CD4-positive, alpha-beta T cell treated with Interleukin-17A for 4 hours (primary cell): Measurements from ENCODE around the gene TAF5.
"Not testable (repeated sequence)": the region's sequence is repeated elsewhere in the genome, so short reads cannot be mapped to it uniquely, and the experiment has no call there.

ENCODE experiments used
- DNase-seq: peaks from one replicate; pipeline ENCODE4 v3.0.0-alpha.2; 2020; ENCODE audit warnings: mixed read lengths

The TAF5 gene

DNA sequence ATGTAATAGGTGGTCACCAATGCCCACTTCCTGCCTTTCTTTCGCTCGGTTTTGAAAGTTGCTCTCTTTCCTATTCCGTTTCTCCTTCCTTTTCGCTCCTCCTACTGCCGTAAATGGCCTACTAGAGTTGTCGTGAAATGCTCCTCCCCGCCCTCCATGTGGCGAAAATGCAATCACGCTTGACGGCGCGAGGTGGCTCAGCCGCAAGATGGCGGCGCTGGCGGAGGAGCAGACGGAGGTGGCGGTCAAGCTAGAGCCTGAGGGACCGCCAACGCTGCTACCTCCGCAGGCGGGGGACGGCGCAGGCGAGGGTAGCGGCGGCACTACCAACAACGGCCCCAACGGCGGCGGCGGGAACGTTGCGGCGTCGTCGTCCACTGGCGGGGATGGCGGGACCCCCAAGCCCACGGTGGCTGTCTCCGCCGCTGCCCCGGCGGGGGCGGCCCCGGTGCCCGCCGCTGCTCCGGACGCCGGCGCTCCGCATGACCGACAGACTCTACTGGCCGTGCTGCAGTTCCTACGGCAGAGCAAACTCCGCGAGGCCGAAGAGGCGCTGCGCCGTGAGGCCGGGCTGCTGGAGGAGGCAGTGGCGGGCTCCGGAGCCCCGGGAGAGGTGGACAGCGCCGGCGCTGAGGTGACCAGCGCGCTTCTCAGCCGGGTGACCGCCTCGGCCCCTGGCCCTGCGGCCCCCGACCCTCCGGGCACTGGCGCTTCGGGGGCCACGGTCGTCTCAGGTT is at the start of gene TAF5:
TAF5 (plus strand) TSS at position 195 of the 737 bp plus-strand sequence; CDS start at position 209, 14 bp downstream.
- peak; percentile 90 for DNase-seq

DNA sequence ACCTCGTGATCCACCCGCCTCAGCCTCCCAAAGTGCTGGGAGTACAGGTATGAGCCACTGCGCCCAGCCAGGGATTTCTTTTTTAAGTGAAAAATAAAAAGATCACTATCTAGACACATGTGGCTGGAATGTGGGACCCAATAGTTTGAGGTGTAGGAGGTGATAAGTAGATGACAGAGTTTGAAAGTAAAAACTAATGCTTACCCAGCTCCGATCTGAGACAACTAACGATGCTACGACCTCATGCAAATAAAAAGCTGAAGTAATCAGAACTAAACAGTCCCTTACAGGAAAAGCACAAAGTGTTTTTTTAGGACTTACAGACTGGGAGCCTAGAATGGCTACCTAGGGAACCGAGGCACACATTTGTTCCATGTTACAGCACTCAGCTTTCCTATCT is 39.9 kb upstream of the TAF5 start:
- no peak for DNase-seq

DNA sequence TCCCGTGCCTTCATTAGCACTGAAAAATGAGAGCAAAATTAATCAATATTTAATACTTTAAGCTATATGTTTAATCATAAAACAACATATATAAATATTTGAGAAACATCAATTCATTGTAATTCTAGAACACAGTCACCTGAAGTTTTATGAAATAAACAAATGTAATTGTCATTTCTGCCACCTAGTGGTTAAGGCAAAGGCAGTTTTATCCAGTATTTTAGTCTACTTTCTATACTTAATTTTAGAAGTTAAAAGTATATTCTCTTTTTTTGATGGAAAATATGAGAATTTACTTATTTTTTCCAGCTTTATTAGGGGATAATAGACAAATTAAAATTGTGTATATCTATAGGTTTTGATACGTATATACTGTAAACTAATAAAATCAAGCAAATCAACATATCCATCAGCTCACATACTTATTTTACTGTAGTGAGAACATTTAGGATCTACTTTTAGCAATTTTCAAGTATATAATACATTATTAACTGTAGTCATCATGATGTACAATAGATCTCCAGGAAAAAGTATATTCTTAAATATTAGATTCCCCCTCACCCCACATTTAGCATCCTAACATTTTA is 33.7 kb upstream of the TAF5 start:
- DNase-seq, result no peak

DNA sequence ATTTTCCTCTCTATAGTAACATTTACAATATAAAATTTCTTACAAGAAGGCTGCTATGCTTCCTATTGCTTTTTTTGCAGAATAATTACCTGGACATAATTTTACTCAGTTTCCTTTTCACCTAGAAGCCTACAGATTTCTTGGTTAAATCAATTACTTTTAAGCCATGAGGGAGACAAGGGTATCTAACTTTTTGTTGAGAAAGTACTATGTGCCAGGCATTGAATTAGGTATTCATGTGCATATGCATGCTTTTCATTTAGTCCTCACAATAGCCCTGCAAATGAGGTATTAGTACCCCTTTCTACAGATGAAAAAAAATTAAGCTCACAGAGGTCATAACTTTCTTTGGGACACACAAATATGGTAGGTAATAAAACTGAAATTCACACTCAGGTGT is 33.2 kb upstream of the TAF5 start:
- DNase-seq, result no peak

DNA sequence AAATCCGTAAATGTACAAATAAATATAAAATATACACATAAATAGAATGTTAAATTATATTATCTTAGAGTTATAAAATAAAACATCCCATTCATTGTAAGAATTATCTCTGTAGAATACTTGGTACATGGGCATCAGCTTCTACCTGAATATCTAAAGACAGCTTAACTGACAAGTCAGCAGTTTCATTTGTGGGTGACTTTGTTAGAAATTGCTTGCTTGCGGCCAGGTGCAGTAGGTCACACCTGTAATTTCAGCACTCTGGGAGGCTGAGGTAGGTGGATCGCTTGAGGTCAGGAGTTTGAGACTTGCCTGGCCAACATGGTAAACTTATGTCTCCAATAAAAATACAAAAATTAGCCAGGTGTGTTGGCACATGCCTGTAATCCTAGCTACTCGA is 31.4 kb upstream of the TAF5 start:
- DNase-seq, result no peak

DNA sequence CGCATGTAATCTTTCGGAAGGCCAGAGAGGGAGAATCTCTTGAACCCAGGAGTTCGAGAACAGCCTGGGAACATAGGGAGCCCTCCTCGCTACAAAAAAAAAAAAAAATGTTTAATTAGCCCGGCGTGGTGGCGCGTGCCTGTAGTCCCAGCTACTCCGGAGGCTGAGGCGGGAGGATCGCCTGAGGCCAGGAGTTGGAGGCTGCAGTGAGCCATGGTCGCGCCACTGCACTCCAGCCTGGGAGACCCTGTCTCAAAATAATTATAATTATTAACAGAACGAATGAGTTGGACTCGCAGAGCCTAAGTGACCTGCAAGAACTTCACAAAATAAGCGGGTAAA is 17.6 kb upstream of the TAF5 start:
- no peak for DNase-seq

DNA sequence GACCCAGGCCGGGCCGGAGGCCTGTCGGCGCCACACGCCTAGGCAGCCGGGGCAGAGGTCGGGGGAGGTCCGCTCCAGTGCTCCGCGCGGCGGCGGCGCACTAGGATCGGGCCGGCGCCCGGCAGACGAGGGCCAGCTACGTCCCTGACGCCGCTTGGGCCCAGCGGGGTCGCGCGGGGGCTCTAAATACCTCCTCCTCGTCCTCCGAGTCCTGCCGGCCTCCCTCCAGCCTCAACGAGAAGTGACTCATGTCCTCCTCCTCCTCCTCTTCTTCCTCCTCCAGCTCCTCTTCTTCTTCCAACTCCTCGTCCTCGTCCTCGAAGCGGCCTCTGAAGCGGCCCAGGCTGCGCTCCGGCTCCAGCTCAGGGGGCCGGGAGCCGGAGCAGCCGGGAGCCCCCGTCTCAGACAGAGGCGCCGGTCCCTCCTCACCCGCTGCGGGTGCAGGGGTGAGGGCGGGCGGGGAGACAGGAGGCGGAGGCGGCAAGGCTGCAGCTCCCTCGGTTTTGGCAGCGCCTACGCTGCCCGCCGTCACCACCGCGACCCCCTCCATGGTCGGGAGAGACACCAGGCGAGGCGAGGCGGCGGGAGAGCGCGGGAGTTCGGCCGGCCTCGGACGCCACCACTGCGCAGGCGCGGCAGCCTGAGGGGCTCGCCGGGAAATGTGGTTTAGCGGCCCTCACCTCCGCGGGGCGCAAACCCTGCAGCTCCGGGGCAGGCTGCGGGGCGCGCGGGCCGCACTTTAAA is 17.1 kb upstream of the TAF5 start, which contains the start of gene PCGF6:
PCGF6 (minus strand) TSS at position 624 of the 744 bp plus-strand sequence; CDS start at position 550, 74 bp downstream.
- peak; percentile 78 for DNase-seq

DNA sequence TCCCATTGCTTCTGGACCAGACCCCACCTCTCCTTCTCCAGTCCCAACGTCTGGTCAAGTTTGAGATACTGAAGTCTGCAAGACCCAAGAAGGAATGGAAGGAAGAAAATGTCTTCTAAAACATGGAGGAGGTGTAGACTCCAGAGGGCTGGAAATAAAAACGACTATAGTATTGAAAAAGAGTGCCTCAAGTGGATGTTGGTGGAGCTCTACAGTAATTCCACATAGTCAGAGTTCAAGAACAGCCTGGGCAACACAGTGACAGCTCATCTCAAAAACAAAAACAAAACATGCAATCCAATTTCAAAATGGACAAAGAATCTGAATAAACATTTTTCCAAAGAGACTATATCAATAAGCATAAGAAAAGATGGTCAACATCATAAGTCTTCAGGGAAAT is 14.5 kb upstream of the TAF5 start:
- no peak for DNase-seq

DNA sequence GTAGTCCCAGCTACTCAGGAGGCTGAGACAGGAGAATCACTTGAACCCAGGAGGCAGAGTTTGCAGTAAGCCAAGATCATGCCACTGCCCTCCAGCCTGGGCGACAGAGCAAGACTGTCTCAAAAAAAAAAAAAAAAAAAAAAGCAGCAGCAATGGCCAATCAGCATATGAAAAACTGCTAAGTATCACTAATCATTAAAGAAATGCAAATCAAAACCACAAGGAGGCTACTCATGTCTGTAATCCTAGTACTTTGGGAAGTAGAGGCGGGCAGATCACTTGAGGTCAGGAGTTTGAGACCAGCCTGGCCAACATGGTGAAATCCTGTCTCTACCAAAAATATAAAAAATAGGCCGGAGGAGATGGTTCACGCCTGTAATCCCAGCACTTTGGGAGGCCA is 13.2 kb upstream of the TAF5 start:
- not testable (repeated sequence) for DNase-seq

DNA sequence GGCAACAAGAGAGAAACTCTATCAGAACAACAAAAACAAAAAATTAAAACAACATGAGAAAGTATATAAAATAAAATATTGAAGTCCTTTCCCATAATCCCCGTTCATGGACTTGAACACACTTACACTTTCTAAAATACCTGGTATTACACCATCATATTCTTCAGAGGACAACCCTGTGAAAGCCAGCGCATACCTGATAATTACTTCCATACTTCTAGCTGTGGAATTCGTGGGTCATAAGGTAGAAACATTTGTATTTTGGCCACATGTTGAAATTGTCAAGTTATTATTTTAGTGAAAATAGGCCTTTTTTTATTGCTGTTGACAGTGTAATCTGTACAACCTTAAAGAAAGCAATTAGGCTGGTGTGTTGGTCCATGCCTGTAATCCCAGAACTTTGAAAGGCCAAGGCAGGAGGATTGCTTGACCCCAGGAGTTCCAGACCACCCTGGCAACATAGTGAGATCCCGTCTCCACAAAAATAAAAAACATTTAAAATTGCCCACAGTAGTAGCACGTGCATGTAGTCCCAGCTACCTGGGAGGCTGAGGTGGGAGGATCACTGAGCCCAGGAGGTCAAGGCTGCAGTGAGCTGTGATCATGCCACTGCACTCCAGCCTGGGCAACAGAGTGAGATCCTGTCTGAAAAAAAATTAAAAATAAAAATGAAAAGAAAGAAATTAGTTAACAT is 11.7 kb upstream of the TAF5 start:
- no peak for DNase-seq

DNA sequence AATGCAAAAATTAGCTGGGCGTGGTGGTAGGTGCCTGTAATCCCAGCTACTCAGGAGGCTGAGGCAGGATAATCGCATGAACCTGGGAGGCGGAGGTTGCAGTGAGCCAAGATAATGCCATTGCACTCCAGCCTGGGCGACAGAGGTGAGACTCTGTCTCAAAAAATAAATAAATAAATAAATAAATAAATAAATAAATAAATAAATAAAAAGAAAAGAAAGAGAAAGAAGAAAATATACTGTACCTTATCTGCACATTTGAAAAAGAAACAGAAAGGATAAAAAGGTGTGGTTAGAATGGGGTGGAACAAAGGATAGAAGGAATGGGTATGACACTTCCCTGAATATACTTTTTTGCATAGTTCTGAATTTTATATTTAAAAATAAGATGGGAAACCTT is 8.3 kb upstream of the TAF5 start:
- not testable (repeated sequence) for DNase-seq

DNA sequence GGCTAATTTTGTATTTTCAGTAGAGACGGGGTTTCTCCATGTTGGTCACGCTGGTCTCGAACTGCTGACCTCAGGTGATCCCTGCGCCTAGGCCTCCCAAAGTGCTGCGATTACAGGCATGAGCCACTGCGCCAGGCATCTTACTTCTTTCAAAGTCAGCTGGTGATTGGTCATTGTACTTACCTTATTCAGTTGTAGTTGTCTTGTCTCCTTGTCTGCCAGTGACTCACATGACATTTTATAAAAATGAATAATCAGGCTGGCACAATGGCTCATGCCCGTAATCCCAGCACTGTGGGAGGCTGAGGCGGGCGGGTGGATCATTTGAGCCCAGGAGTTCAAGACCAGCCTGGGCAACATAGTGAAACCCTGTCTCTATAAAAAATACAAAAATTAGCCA is 7.0 kb upstream of the TAF5 start:
- not testable (repeated sequence) for DNase-seq

DNA sequence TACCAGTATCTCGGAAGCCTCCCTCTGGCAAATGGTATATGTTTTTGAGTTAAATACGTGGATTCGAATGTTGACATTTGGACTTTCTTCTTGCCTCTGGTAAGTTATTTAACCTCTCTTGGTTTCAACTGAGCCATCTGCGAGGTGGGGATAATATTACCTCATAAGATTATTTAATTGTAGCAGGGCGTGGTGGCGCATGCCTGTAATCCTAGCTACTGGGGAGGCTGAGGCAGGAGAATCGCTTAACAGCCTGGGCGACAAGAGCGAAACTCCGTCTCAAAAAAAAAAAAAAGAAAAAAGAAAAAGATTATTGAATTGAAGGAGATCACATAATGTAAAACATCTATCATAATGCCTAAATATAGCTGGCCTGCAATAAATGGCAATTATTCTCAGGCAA is 396 bp upstream of the TAF5 start:
- DNase-seq, result no peak

DNA sequence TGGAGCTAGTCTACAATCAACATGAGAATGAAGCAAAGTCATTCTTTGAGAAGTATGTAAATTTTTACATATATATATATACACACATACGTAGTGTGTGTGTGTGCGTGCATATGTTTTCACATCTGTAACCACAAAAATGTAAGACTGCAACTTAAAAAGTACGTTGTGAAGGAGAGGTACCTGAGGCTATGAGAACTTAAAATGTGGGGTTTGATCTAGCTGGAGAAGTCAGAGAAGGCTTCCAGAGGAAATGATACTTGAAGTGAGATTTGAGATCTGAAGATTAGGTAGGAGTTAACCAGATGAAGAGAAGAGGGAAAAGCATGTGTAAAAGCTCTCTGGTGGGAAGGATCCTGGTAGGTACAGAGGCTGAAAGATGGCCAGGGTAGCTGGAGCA is 5.8 kb downstream of the TAF5 start:
- no peak for DNase-seq

DNA sequence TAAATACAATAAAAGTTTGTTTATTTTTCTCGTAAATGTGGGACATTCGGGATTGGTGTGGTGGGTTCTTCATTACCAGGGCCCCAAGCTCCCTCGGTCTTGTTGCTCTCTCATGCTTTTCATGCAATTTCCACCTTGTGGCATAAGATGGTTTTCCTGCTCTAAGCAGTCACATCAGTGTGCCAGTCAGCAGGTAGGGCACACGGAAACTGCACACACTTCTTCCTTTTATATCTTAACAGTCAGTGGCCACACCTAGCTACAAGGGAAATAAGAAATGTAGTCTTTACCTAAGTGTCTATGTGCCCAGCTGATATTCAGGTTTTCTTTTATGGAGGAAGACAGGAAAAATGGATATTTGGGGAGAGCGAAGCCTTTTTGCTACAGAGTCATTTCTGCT is 6.5 kb downstream of the TAF5 start:
- DNase-seq, result no peak

DNA sequence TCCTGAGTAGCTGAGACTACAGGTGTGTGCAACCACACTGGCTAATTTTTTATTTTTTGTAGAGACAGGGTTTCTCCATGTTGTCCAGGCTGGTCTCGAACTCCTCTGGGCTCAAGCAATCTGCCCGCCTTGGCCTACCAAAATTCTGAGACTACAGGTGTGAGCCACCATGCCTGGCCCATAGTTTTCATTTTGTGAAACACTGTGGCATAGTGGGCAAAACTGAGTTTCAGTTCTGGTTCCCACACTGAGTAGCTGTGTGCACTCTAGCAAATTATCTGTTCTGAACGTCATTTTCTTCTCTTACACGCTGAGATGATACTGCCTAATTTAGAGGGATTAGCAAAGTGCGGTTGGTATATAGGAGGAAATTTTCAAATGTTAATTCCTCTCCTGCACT is 15.0 kb downstream of the TAF5 start:
- no peak for DNase-seq

DNA sequence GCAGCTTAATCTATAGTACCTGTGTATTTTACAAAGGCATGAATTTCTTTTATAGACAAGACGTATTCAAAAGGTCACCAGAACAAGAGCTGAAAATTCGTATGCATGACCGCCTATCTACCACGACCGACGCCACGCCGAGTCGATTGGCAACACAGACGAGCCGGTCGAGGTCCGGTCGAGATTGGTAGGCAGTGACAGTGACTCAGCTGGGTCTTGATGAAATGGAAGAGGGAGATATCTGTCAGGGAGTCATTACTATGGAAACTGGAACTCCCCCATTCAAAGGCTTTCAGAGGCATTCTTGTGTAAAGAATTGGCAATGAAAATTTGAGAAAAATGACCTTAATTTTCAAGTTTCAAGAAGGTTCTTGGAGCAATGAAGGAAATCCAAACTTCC is 26.4 kb downstream of the TAF5 start:
- no peak for DNase-seq

DNA sequence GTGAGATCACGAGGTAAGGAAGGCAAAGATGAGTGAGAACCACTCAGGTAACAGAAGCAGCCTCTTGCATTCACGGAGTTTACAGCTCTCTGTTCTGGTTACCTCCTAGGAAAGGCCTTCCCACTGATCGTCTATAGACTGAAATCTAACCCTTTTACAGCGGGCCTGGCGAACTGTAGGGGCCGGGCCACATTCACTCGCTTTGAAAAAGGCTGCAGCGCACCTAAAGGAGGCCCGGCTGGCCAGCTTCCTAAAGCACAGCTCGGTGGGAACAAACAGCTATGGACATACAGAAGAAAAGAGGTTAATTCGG is 27.9 kb downstream of the TAF5 start:
- DNase-seq, result no peak

DNA sequence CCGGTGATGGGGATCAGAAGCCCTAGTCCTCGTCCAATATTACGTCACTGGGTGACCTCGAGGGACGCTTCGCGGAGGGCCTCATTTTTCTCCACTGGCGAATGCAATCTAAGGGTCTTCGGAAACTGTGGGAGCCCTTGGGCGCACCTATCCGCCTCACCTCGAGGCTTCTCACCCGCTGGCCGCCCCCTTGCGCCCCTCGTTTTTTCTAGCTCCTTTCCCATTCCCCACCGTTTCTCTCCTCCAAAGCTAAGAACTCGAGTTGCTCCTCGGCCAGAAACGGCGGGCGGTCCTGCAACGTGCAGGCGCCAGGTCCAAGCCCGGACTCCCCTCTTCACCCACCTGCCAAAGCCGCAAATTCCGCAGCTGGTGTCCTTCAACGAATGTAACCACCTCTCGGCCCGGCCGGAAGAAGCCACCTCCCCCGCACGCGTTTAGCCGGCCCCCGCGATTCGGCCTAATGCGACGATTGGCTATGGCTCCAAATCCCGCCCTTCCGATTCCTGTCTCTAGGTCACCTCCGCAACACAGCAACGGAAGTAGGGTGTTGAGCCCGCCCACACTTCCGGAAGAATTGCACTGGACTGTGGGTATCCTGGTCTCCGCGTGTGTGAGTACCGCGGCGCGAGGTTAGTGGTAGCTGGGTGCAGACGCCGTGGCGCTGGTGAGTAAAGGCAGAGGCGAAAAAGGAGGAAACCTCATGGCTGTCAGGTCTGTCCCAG is 28.5 kb downstream of the TAF5 start, which contains the start of the genes ATP5MK and PDCD11:
ATP5MK (minus strand) TSS at position 409 of the 722 bp plus-strand sequence. CDS start 4,018 bp downstream, outside the sequence.
PDCD11 (plus strand) TSS at position 560 of the 722 bp plus-strand sequence. CDS start 1,801 bp downstream, outside the sequence.
- DNase-seq, result peak; percentile 96

DNA sequence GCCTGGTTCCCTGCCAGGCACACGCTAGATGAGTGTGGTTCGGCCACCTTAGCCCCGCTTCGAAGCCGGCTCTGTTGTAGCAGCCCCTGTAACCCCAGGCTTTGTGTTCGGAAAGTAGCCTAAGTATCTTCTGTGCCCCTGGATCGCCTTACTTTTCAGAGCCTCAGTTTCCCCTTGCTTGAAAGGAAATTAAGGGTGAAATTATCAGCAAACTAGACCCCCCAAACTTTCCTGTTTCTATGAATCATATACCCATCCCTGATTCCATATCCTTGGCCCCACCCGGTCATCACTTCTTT is 29.0 kb downstream of the TAF5 start:
- no peak for DNase-seq

DNA sequence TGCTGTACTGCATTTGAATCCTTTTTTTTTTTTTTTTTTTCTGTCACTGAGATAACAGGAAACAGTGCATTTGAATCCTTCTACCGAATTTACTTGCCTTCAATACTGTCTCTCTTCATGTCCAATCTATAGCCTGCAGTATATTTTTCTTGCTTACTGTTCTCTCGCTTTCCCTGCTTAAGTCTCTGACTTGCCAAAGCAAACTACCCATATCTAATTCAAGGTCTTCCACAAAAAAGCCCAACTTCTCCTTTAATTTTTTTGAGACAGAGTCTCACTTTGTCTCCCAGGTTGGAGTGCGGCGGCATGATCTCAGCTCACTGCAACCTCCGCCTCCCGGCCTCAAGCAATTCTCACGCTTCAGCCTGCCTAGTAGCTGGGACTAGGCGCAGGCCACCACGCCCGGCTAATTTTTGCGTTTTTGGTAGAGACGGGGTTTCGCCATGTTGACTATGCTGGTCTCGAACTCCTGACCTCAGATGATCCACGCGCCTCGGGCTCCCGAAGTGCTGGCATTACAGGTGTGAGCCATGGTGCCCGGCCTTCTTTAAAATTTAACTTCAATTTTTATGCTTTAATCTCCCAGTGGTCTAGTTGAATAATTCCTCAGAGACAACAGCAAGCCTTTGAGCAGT is 29.5 kb downstream of the TAF5 start:
- no peak for DNase-seq

DNA sequence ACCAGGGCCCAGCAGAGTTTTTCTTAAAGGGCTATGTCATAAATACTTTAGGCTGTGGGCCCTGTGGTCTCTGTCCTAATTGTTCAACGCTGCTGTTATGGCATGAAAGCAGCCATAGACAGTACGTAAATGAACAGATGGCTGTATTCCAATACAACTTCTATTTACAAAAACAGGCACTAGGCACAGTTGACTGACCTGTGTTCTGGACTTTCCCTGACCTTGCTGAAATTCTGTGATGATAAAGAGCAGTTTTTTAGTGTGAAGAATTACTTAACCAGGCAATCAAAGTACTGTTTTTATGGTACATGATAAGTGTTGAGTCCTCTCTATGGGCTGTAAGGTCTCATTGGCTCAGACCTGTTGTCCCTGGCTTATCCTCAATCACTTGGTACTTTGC is 45.8 kb downstream of the TAF5 start:
- no peak for DNase-seq
